Pons (tissue), 1 donor: Measurements from ENCODE around the gene CIAPIN1.

Source experiments
- DNase-seq: peaks from one replicate; pipeline ENCODE4 v3.0.0-alpha.2; 2016; ENCODE audit warnings: low spot score

Gene CIAPIN1

GRCh38 chr16:57382535-57383275 is 64.5 kb downstream of the CIAPIN1 start:
- no peak for DNase-seq

- DNase-seq: no peak
These were observed 65.2 kb downstream of the CIAPIN1 start for GRCh38 chr16:57381791-57382534.

GRCh38 chr16:57380671-57381462 is 66.3 kb downstream of the CIAPIN1 start:
- DNase-seq: no peak

GRCh38 chr16:57379579-57379978 is 67.6 kb downstream of the CIAPIN1 start:
- DNase-seq: no peak
